ENCODE results near the gene TROAP.
A peak's percentile ranks its signal among the peaks of the same experiment; 100 is the strongest.
"Not testable (repeated sequence)": the region's sequence is repeated elsewhere in the genome, so short reads cannot be mapped to it uniquely, and the experiment has no call there.

TROAP gene

GRCh38 chr12:49294086-49294803 is 28.8 kb upstream of the TROAP start:
- no peak for DNase-seq (ENCODE audit: low spot score)

- no peak for DNase-seq (ENCODE audit: low spot score)
These were observed 28.3 kb upstream of the TROAP start for GRCh38 chr12:49294804-49295081.

DNA sequence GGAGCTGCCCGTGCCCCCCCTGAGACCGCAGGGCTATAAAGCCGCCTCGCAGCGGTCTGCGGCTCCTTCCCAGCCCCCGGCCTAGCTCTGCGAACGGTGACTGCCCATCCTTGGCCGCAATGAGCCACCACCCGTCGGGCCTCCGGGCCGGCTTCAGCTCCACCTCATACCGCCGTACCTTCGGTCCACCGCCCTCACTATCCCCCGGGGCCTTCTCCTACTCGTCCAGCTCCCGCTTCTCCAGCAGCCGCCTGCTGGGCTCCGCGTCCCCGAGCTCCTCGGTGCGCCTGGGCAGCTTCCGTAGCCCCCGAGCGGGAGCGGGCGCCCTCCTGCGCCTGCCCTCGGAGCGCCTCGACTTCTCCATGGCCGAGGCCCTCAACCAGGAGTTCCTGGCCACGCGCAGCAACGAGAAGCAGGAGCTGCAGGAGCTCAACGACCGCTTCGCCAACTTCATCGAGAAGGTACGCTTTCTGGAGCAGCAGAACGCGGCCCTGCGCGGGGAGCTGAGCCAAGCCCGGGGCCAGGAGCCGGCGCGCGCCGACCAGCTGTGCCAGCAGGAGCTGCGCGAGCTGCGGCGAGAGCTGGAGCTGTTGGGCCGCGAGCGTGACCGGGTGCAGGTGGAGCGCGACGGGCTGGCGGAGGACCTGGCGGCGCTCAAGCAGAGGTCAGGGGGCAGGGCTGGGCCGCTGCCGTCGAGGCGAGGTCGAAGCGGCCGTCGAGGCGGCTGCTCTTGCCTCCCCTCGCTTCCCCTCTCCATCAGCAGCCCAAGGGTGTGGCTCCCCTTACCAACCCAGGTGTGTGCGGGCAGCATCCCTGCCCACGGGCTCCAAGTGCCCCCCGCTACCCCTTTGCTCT is 27.7 kb upstream of the TROAP start, which contains the start of gene PRPH:
Gene PRPH, plus strand, starts transcription at position 66 of the 855 bp plus-strand sequence. Its CDS starts 54 bp downstream, at position 120.
- DNase-seq (ENCODE audit: low spot score) = no peak

GRCh38 chr12:49296034-49296835 is 26.8 kb upstream of the TROAP start:
- peak; percentile 60 for DNase-seq (ENCODE audit: low spot score)

- peak; percentile 17 for DNase-seq (ENCODE audit: low spot score)
These were observed 26.0 kb upstream of the TROAP start for GRCh38 chr12:49296836-49297694.

DNA sequence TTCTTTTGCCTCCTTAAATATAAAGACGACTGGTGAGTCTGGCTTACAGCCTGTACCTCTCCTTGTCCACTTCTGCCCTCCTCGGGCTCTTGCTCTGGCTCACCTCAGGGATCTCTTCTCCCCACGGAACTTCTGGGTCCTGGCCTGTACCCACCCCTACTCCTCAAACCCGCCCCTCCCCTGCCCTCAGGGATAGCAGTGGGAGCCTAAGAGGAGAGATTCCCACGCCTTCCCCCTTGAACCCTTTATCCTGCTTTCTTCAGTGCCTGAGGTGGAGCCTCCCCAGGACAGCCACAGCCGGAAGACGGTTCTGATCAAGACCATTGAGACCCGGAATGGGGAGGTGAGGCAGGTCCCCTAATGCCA is 25.4 kb upstream of the TROAP start:
- no peak for DNase-seq (ENCODE audit: low spot score)

- no peak for DNase-seq (ENCODE audit: low spot score)
These were observed 24.9 kb upstream of the TROAP start for GRCh38 chr12:49298160-49298559.

DNA sequence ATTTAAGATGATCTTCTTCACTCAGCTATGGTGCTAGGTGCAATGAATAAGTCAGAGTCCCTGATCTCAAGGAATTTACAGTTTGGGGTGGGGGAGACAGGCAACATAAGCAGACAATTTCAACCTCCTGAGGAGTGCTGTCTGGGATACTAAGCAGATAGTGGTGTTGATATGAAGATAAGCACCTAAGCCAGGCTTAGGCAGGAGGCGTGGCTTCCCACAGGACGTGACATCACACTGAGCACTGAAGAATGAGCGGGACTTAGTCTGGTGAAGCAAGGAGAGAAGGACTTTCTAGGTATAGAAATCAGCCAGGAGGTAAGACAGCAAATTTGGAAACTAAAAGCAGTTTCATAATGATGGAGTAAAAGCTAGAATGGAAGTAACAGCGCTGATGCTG is 21.3 kb upstream of the TROAP start:
- no peak for DNase-seq (ENCODE audit: low spot score)

- no peak for DNase-seq (ENCODE audit: low spot score)
These were observed 18.9 kb upstream of the TROAP start for GRCh38 chr12:49304161-49304560.

- no peak for DNase-seq (ENCODE audit: low spot score)
These were observed 17.1 kb upstream of the TROAP start for GRCh38 chr12:49305762-49306510.

DNA sequence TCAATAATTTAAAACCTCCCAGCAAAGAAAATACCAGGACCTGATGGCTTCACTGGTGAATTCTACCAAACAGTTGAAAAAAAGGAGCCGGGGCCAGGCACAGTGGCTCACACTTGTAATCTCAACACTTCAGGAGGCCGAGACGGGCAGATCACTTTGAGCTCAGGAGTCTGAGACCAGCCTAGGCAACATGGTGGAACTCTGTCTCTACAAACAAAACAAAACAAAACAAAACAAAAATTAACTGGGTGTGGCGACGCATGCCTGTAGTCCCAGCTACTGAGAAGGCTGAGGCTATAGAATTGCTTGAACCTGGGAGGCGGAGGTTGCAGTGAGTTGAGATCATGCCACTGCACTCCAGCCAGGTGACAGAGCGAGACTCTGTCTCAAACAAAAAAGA is 13.7 kb upstream of the TROAP start:
- DNase-seq (ENCODE audit: low spot score) = no peak

- not testable (repeated sequence) for DNase-seq (ENCODE audit: low spot score)
These were observed 12.5 kb upstream of the TROAP start for GRCh38 chr12:49310451-49311000.

GRCh38 chr12:49314811-49315210 is 8.2 kb upstream of the TROAP start:
- DNase-seq (ENCODE audit: low spot score) = no peak

GRCh38 chr12:49317118-49317517 is 5.9 kb upstream of the TROAP start:
- DNase-seq (ENCODE audit: low spot score) = not testable (repeated sequence)

- not testable (repeated sequence) for DNase-seq (ENCODE audit: low spot score)
These were observed 2.5 kb upstream of the TROAP start for GRCh38 chr12:49320411-49321103.

DNA sequence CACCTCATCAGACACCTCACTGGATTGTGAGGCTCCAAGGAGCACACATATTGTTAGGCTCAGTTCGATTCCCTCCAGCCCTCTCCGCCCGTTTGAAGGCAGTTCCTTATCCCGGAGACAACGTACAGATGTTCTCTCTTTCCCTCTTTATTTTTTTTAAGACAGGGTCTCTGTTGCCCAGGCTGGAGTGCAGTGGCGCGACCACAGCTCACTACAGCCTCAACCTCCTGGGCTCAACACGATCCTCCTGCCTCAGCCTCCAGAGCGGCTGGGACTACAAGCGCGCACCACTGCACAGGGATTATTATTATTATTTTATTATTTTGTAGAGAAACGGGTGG is 718 bp upstream of the TROAP start:
- DNase-seq (ENCODE audit: low spot score) = no peak

DNA sequence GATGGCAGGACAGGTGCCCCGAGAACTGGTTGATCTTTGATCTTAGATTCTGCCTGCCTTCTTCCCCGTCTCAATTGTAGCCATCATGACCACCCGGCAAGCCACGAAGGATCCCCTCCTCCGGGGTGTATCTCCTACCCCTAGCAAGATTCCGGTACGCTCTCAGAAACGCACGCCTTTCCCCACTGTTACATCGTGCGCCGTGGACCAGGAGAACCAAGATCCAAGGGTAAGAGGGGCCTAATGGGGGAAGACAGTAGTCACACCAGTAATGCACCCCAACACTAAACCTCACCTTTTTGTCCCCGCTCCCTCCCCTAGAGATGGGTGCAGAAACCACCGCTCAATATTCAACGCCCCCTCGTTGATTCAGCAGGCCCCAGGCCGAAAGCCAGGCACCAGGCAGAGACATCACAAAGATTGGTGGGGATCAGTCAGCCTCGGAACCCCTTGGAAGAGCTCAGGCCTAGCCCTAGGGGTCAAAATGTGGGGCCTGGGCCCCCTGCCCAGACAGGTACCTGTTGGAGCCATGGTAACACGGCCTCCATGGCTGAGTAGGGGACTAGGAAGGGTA is 556 bp downstream of the TROAP start:
- DNase-seq (ENCODE audit: low spot score) = no peak

- no peak for DNase-seq (ENCODE audit: low spot score)
These were observed 2.6 kb downstream of the TROAP start for GRCh38 chr12:49325606-49326005.

GRCh38 chr12:49327368-49327767 is 4.3 kb downstream of the TROAP start:
- DNase-seq (ENCODE audit: low spot score) = no peak

- no peak for DNase-seq (ENCODE audit: low spot score)
These were observed 4.8 kb downstream of the TROAP start for GRCh38 chr12:49327887-49328286.

Data from CD4-positive, alpha-beta T cell treated with Interleukin-2 at 100 ng/mL for 4 hours (primary cell).